Activated CD8-positive, alpha-beta memory T cell treated with anti-CD3 and anti-CD28 coated beads, Interleukin-2, amount 10 ng/mL, durations not matched to agents 7 days and 5 days (primary cell): ENCODE data around the gene MCL1. TPM values are rescaled to one million over a fixed set of nuclear protein-coding genes. Genes with fewer than 3 reads are reported as not detected.

ENCODE experiments used
- ATAC-seq: fragments of 150-1000 bp; cut with Tn5 transposase; one replicate; pipeline ENCODE4 v1.10.0; 2021; ENCODE audit warnings: moderate library complexity
- CTCF ChIA-PET: fragments of 350-600 bp; sonication (Branson Sonifier 250); formaldehyde crosslinking; loops from one replicate; lab custom pipeline; 2021; ENCODE audit warnings: antibody characterized with exemption; lab: Charles Lee
- DNase-seq: peaks from one replicate; pipeline ENCODE4 v3.0.0-alpha.2; 2020
- H3K27ac Mint-ChIP-seq: one replicate; pipeline ENCODE4 v1.8.0; 2021; ENCODE audit warnings: mild to moderate bottlenecking, mixed read lengths
- H3K27me3 Mint-ChIP-seq: one replicate; pipeline ENCODE4 v1.8.0; 2021; ENCODE audit warnings: mixed read lengths
- H3K36me3 Mint-ChIP-seq: one replicate; pipeline ENCODE4 v1.8.0; 2021; ENCODE audit warnings: mild to moderate bottlenecking, mixed read lengths
- H3K4me1 Mint-ChIP-seq: one replicate; pipeline ENCODE4 v1.8.0; 2021; ENCODE audit warnings: mixed read lengths
- H3K4me3 Mint-ChIP-seq: one replicate; pipeline ENCODE4 v1.8.0; 2021; ENCODE audit warnings: mild to moderate bottlenecking, moderate library complexity, mixed read lengths
- H3K9me3 Mint-ChIP-seq: one replicate; pipeline ENCODE4 v1.8.0; 2022; ENCODE audit warnings: low read depth, mixed read lengths
- total RNA-seq, 2 experiments: library from RNA; stranded (reverse); gene quantifications; one replicate each; pipeline ENCODE4 v1.2.3, GENCODE V29; 2021

The MCL1 gene
- total RNA-seq, 2 experiments from 2014 or later = 373 to 408 TPM

DNA sequence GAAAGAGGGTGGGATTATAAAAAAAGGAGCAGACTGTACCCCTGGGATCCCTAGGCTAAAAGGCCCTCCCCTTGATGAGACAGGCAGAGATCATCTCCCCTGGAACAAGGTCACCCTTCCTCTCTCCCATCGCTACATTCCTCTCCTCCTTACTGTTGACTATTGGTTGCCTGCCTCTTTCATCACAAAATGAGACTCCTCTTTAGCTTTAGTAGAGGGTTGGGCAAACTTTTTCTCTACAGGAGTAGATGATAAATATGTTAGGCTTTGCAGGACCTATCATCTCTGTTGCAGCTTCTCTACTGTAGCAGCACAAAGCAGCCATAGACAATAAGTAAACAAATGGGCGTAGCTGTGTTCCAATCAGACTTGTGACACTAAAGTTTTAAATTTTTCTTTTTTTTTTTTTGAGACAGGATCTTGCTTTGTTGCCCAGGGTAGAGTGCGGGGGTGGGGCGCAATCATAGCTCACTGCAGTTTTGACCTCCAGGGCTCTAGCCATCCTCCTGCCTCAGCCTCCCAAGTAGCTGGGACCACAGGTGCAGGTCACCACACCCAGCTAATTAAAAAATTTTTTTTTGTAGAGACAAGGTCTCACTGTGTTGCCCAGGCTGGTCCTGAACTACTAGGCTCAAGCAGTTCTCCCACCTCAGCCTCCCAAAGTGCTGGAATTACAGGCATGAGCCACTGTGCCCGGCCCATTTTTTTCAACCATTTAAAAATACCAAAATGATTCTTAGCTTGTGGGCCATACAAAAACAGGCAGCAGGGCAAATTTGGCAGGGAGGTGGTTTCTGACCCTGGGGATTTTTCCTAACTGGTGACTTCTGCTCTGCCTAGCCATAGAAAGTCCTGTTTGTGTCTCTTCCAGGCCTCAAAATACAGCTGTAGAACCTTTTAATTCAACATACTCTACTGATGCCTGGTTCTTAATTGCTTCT, 15.1 kb downstream of the MCL1 start:
- no peaks in the 10 kb centered on the region for H3K27me3 Mint-ChIP-seq
- H3K27ac Mint-ChIP-seq = peak overlapping the region; percentile 100
- H3K36me3 Mint-ChIP-seq = peaks cover 8% of the 10 kb centered on the region
- no peaks in the 10 kb centered on the region for H3K9me3 Mint-ChIP-seq
- DNase-seq (peak; percentile 55), ATAC-seq (no peak)
- H3K4me1 Mint-ChIP-seq = peaks cover 79% of the 10 kb centered on the region
- peak overlapping the region; percentile 87 for H3K4me3 Mint-ChIP-seq
- CTCF ChIA-PET = interaction anchor here (0.8 to 12.0 kb wide), 7 partner anchors 10 to 432 kb away, joined by 3 to 297 read pairs (median 4); partner anchors contain the start of gene MCL1

DNA sequence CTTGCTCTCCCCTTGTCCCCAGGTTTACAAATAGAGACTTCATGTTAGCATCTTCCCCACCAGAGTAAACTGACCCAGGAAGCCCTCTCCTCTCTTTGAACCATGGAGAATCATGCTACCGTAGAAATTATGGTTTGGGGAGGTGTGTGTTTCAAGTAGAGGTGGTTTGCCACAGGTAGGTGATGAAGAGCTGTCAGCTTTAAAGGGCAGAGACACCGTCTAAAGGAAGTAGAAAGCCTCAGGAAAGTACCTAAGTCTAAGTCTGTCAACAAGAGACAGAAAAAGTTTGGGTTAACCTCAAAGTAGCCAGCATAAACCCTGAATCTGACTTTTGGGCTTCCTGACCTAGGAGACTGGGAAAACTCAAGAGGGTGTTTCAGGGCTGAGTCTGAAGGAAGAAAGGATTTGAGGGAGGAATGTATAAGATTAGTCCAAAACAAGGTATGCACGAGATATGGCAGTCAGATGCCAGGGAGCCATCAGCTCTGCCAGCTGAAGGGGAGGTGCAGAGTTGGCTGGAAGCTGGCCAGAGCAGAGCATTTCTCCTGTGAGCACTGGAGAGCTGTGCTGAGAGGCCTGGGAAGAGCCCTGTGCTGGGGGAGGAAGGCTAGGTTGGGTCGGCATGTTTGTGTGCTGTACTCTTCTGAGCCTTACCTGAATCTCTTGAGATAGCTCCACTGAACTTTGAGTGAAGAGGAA, 15.9 kb downstream of the MCL1 start:
- CTCF ChIA-PET = interaction anchor here (0.9 to 12.0 kb wide), 6 partner anchors 11 to 61 kb away, joined by 3 to 297 read pairs (median 4); partner anchors contain the start of gene MCL1
- no peaks in the 10 kb centered on the region for H3K27me3 Mint-ChIP-seq
- H3K27ac Mint-ChIP-seq = peak overlapping the region; percentile 100
- ATAC-seq (peak; percentile 11), DNase-seq (peak; percentile 69)
- H3K36me3 Mint-ChIP-seq = peaks cover 8% of the 10 kb centered on the region
- no peaks in the 10 kb centered on the region for H3K9me3 Mint-ChIP-seq
- H3K4me3 Mint-ChIP-seq = peak overlapping the region; percentile 87
- H3K4me1 Mint-ChIP-seq = peaks cover 71% of the 10 kb centered on the region

DNA sequence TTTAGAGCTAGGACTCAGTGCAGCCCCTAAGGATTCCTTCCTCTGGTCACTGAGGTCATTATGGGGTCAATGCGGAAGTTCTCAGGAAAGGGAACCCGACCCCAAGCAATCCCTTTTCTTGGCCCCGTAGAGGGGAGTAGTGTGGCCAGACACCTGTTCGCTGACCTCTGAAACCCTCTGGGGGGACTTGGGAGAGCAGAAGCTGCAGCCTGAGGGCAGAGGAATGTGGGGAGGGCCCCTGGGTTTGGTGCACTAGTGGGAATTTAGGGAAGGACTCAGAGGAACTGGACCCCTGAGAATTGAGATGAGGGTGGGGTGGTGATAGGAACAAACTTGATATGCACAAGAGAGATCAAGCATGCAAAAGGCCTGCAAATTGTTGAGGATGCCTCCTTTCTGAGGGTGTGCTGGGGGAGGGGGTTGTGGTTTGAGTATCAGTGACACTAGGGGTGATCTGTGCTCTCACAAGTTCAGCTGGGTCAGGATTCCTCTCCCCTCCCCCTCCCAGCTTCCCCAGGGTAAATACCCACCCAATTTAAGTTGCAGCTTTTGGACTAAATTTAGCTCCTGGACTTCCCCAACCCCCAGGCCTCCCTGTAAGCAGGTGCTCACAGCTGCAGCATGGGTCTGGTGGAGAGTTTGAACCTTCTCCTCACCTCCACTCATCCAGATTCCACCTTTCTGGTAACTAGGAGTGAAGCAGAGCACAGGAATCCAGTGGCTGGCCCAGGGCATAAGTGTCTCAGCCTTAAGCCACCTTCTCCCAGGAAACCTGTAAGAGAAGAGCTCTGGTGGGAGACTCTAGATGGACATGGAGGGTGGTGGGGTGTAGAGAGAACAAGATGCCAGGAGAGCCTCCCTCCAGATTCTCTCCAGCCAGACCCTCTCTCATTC, 16.7 kb downstream of the MCL1 start:
- CTCF ChIA-PET = interaction anchor here (1.1 to 12.0 kb wide), 10 partner anchors 12 to 443 kb away, joined by 3 to 297 read pairs (median 6); partner anchors contain the start of genes ENSA and MCL1
- Mint-ChIP-seq H3K36me3 (peaks cover 8% of the 10 kb centered on the region), H3K4me3 (peak overlapping the region; percentile 87), H3K9me3 (no peaks in the 10 kb centered on the region), H3K27ac (peak overlapping the region; percentile 100), H3K27me3 (no peaks in the 10 kb centered on the region), H3K4me1 (peaks cover 63% of the 10 kb centered on the region)
- peak; percentile 1 for ATAC-seq
- peak; percentile 89 for DNase-seq

GRCh38 chr1:150561974-150562445, 17.4 kb downstream of the MCL1 start:
- peak overlapping the region; percentile 100 for H3K27ac Mint-ChIP-seq
- peak; percentile 96 for DNase-seq
- H3K27me3 Mint-ChIP-seq = no peaks in the 10 kb centered on the region
- no peaks in the 10 kb centered on the region for H3K9me3 Mint-ChIP-seq
- H3K36me3 Mint-ChIP-seq = peaks cover 4% of the 10 kb centered on the region
- H3K4me3 Mint-ChIP-seq = peak overlapping the region; percentile 87
- ATAC-seq = peak; percentile 65
- H3K4me1 Mint-ChIP-seq = peaks cover 56% of the 10 kb centered on the region
- CTCF ChIA-PET = interaction anchor here (1.1 to 12.0 kb wide), 14 partner anchors 12 to 444 kb away, joined by 3 to 297 read pairs (median 5); partner anchors contain the start of genes ENSA and MCL1

DNA sequence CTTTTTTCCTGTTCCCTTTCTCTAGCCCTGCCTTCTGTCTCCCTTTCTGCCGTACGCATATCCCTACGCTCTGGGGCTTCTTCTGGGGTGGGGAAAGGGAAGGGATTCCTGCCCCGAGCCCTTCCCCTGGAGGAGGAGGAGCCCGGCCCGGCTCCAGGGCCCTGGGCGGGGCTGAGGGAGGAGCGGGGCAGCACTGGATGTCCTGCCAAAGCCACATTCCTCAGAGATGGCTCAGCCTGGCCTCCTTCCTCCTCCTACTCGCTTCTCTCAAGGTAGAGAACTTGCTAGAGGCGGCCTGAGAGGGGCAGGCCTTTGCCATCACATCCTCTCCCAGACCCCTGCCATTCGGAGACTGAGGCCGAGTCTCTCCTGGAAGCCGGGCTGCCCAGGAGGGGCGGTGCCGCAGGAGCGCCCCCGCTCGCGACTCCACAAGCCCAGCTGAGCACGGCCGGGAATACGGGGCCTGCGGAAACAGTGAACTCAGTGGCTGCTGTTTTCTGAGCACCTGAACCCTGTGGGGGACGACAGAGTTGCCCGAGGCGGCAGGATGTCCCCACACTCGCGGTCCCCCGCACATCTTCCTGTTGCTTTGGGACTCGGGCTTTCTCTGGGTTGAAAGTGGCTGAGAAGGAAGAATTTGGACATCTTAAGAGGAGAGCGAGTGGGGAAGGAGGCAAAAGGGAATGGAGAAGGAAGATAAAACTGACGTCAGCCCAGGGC, 18.0 kb downstream of the MCL1 start:
- peaks cover 4% of the 10 kb centered on the region for H3K36me3 Mint-ChIP-seq
- DNase-seq (peak; percentile 83), ATAC-seq (peak; percentile 30)
- H3K4me3 Mint-ChIP-seq = peak overlapping the region; percentile 87
- no peaks in the 10 kb centered on the region for H3K27me3 Mint-ChIP-seq
- peaks cover 50% of the 10 kb centered on the region for H3K4me1 Mint-ChIP-seq
- H3K27ac Mint-ChIP-seq = peak overlapping the region; percentile 100
- CTCF ChIA-PET = interaction anchor here (0.5 to 12.0 kb wide), 45 partner anchors 10 to 444 kb away, joined by 3 to 297 read pairs (median 5); partner anchors contain the start of genes ADAMTSL4, APH1A, CA14 and ENSA
- H3K9me3 Mint-ChIP-seq = no peaks in the 10 kb centered on the region

GRCh38 chr1:150560576-150561253, 18.7 kb downstream of the MCL1 start:
- CTCF ChIA-PET = interaction anchor here (0.5 to 12.0 kb wide), 57 partner anchors 9 to 721 kb away, joined by 3 to 297 read pairs (median 4); partner anchors contain the start of genes ADAMTSL4, APH1A, CA14 and CERS2
- ATAC-seq = peak; percentile 48
- DNase-seq = peak; percentile 92
- Mint-ChIP-seq H3K4me1 (peaks cover 44% of the 10 kb centered on the region), H3K27ac (peak overlapping the region; percentile 100), H3K36me3 (peaks cover 4% of the 10 kb centered on the region), H3K27me3 (no peaks in the 10 kb centered on the region), H3K9me3 (no peaks in the 10 kb centered on the region), H3K4me3 (peak overlapping the region; percentile 87)

GRCh38 chr1:150560011-150560438, 19.4 kb downstream of the MCL1 start:
- Mint-ChIP-seq H3K9me3 (no peaks in the 10 kb centered on the region), H3K4me1 (peaks cover 42% of the 10 kb centered on the region), H3K27ac (peak overlapping the region; percentile 100), H3K36me3 (peaks cover 4% of the 10 kb centered on the region), H3K27me3 (no peaks in the 10 kb centered on the region), H3K4me3 (peak overlapping the region; percentile 87)
- ATAC-seq (peak; percentile 13), DNase-seq (peak; percentile 86)
- CTCF ChIA-PET = interaction anchor here (0.6 to 12.0 kb wide), 44 partner anchors 8 to 721 kb away, joined by 3 to 297 read pairs (median 5); partner anchors contain the start of genes ADAMTSL4, CA14, CERS2 and CTSS

- no peaks in the 10 kb centered on the region for H3K9me3 Mint-ChIP-seq
Measured at GRCh38 chr1:150559656-150560010, 19.8 kb downstream of the MCL1 start.

DNA sequence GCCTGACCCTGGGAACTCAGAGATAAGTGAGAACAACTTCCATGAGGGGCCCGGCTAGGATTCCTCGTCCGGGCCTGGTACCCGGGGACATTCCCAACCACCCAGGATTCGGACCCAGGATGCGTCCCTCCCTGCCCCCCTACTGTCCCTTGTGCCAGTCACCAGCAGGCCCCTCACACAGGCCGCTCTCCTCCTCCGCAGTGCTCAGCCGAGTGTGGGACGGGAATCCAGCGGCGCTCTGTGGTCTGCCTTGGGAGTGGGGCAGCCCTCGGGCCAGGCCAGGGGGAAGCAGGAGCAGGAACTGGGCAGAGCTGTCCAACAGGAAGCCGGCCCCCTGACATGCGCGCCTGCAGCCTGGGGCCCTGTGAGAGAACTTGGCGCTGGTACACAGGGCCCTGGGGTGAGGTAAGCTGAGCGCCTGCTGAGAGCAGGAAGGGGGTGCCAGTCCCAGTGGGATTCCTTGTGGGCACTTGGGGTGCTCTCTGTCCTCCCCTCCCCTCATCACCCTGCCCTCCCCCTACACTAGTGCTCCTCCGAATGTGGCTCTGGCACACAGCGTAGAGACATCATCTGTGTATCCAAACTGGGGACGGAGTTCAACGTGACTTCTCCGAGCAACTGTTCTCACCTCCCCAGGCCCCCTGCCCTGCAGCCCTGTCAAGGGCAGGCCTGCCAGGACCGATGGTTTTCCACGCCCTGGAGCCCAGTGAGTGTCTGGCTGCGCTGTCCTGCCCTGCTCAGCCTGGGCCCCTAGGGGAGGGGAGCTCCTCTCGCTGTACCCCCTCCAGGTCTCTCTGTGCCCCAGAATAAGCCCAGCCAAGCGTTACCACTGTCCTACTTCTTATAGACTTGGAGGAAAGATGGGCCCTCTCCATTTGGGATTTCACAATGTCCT, 20.4 kb downstream of the MCL1 start:
- ATAC-seq (no peak), DNase-seq (peak; percentile 40)
- no peaks in the 10 kb centered on the region for H3K9me3 Mint-ChIP-seq
- no peak overlapping the region for H3K4me3 Mint-ChIP-seq
- H3K27ac Mint-ChIP-seq = no peak overlapping the region
- H3K27me3 Mint-ChIP-seq = no peaks in the 10 kb centered on the region
- CTCF ChIA-PET = interaction anchor here (0.6 to 12.0 kb wide), 25 partner anchors 8 to 437 kb away, joined by 3 to 297 read pairs (median 4); partner anchors contain the start of genes ADAMTSL4, CA14, CERS2 and CTSS
- peaks cover 32% of the 10 kb centered on the region for H3K4me1 Mint-ChIP-seq
- H3K36me3 Mint-ChIP-seq = peaks cover under 1% of the 10 kb centered on the region

More at GRCh38 chr1:150559656-150560010, 19.8 kb downstream of the MCL1 start:
- peak; percentile 40 for DNase-seq
- Mint-ChIP-seq H3K4me3 (no peak overlapping the region), H3K4me1 (peaks cover 38% of the 10 kb centered on the region), H3K27me3 (no peaks in the 10 kb centered on the region), H3K36me3 (peaks cover 2% of the 10 kb centered on the region), H3K27ac (no peak overlapping the region)
- ATAC-seq = no peak
- CTCF ChIA-PET = interaction anchor here (0.6 to 12.0 kb wide), 27 partner anchors 9 to 436 kb away, joined by 3 to 297 read pairs (median 4); partner anchors contain the start of genes ADAMTSL4, CA14, CERS2 and CTSS

DNA sequence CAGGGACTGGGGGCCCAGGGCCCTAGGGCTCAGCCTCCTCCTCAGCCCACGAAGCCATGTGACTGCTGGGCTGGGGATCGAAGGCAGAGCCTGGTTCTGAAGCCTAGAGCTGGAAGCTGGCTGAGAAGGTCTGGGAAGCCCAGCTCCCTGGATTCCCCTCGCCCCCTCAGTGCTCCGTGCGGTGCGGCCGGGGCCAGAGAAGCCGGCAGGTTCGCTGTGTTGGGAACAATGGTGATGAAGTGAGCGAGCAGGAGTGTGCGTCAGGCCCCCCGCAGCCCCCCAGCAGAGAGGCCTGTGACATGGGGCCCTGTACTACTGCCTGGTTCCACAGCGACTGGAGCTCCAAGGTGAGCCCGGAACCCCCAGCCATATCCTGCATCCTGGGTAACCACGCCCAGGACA, 21.1 kb downstream of the MCL1 start:
- Mint-ChIP-seq H3K27me3 (no peaks in the 10 kb centered on the region), H3K27ac (no peak overlapping the region), H3K9me3 (no peaks in the 10 kb centered on the region), H3K4me3 (no peak overlapping the region), H3K36me3 (no peaks in the 10 kb centered on the region), H3K4me1 (peaks cover 25% of the 10 kb centered on the region)
- CTCF ChIA-PET = interaction anchor here (1.1 to 12.0 kb wide), 7 partner anchors 11 to 303 kb away, joined by 3 to 297 read pairs (median 30); partner anchors contain the start of genes ADAMTSL4, ENSA, MCL1 and TARS2
- ATAC-seq = no peak
- DNase-seq = no peak
